ENCODE results near the gene TMEM178B.

DNA sequence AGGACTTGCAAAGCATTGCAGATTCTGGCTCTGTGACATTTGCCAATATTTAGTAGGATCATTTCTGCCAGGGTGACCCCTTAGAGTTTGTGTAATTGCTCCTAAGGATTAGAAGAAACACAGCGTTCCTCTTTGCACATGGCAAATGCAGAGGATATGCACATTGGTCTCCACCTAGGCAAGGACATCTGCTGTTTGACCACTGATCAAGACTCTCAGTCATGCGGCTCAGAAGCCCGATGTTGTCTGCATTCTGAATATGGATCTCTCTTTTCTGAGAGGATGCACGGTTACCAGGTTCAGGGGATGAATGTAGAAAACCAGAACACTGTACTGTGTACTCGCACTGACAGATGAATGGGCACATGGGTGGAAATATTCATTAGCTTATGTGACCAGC, 296.8 kb downstream of the TMEM178B start:
- TF ChIP-seq ZFP41 (tag by site-specific recombination; IDR thresholded peaks at IDR 0.05; ENCODE audit: borderline replicate concordance) (no peak), ZBTB7A (tag by site-specific recombination; IDR thresholded peaks at IDR 0.05; ENCODE audit: low read depth) (no peak), ZNF423 (tag by site-specific recombination; IDR thresholded peaks at IDR 0.05) (no peak), EGR2 (tag by site-specific recombination; IDR thresholded peaks at IDR 0.05; ENCODE audit: low read depth) (no peak), ZNF146 (tag by site-specific recombination; IDR thresholded peaks at IDR 0.05) (no peak), ZNF302 (tag by site-specific recombination; IDR thresholded peaks at IDR 0.05; ENCODE audit: low read depth) (no peak), SETDB1 (IDR thresholded peaks at IDR 0.05; ENCODE audit: insufficient read length, low read length) (no peak), OSR2 (tag by site-specific recombination; IDR thresholded peaks at IDR 0.05) (no peak)
- TF ChIP-seq, protein P1, sequence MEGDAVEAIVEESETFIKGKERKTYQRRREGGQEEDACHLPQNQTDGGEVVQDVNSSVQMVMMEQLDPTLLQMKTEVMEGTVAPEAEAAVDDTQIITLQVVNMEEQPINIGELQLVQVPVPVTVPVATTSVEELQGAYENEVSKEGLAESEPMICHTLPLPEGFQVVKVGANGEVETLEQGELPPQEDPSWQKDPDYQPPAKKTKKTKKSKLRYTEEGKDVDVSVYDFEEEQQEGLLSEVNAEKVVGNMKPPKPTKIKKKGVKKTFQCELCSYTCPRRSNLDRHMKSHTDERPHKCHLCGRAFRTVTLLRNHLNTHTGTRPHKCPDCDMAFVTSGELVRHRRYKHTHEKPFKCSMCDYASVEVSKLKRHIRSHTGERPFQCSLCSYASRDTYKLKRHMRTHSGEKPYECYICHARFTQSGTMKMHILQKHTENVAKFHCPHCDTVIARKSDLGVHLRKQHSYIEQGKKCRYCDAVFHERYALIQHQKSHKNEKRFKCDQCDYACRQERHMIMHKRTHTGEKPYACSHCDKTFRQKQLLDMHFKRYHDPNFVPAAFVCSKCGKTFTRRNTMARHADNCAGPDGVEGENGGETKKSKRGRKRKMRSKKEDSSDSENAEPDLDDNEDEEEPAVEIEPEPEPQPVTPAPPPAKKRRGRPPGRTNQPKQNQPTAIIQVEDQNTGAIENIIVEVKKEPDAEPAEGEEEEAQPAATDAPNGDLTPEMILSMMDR (tag by site-specific recombination; IDR thresholded peaks at IDR 0.05) = no peak
- TF ChIP-seq, protein P2, sequence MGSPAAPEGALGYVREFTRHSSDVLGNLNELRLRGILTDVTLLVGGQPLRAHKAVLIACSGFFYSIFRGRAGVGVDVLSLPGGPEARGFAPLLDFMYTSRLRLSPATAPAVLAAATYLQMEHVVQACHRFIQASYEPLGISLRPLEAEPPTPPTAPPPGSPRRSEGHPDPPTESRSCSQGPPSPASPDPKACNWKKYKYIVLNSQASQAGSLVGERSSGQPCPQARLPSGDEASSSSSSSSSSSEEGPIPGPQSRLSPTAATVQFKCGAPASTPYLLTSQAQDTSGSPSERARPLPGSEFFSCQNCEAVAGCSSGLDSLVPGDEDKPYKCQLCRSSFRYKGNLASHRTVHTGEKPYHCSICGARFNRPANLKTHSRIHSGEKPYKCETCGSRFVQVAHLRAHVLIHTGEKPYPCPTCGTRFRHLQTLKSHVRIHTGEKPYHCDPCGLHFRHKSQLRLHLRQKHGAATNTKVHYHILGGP (tag by site-specific recombination; IDR thresholded peaks at IDR 0.05) = no peak
